HG03103 (cell line): ENCODE data around the gene RNF146.
"Not testable (repeated sequence)": the region's sequence is repeated elsewhere in the genome, so short reads cannot be mapped to it uniquely, and the experiment has no call there.

ENCODE experiments used
- ATAC-seq: cut with Tn5 transposase; IDR thresholded peaks from one replicate; pipeline ENCODE4 v1.9.1; 2021; ENCODE audit warnings: low read depth; ENCODE audit not compliant: unreplicated experiment

RNF146 gene

DNA sequence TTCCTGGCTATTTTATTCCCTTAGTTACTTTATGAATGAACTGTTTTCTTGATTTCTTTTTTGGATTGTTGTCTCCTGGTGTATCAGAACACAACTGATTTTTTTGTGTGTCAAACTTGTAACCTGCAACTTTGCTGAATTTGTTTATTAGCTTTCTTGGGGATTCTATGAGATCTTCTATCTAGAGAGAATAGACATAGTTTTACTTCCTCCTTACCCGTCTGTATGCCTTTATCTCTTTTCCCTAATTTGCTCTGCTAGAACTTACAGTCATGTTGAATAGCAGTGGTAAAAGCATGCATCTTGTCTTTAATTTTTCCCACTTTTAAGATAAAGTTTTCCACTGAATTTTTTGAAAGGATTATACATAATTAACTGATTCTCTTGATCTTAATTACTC is 13.2 kb downstream of the RNF146 start:
- no peak for ATAC-seq

DNA sequence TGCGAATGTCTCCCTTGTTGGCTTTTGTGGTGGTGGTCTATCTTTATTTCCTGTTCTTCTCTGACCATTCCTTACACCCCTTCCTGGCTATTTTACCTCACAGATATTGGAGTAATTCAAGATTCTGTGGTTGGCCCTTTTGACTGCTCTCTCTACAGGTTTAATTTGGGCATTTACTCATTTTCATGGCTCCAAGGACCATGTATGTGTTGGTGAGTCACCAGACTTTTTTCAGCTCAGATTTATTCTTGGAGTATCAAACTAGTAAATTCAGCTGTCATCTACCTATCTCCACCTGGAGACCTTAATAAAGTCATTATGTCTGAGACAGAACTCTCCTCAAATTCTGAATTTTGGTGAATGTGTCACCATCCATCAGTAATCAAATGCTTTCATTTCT is 15.5 kb downstream of the RNF146 start:
- no peak for ATAC-seq

DNA sequence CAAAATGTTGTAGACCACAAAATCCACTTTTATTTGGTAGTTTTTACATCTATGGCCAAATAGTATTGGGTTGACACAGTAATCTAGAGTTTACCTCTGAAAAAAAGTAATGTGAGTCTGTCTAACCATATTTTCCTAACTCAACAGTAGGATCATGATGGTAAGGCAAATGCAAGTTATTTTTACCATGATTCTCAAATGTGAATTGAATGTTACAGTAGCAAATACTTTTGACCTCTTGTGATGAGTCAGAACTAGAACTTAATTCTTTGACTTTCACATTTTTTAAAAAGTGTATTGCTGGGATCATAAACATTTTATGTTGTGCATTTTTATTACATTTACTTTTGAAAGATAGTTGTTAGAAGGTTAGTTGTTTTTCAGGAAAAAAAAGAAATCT is 22.0 kb downstream of the RNF146 start:
- no peak for ATAC-seq

DNA sequence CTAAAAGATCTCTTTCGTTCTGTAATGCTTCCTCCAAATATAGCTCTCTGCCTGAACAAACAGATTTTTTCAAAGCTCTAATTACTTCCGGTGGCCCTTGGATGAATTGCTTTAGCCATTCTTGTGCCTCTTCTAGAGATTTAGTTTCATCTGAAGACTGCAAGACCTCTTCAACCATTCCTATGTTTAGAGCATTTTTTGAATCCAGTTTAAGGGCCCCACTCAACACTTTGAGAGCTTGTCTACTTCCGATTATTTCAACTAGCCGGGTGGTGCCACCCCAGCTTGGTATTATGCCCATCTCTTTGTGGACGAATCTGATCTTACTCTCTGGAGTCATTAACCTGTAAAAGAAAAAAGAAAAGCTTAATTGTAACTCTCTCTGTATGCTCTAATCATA is 23.3 kb downstream of the RNF146 start:
- no peak for ATAC-seq

DNA sequence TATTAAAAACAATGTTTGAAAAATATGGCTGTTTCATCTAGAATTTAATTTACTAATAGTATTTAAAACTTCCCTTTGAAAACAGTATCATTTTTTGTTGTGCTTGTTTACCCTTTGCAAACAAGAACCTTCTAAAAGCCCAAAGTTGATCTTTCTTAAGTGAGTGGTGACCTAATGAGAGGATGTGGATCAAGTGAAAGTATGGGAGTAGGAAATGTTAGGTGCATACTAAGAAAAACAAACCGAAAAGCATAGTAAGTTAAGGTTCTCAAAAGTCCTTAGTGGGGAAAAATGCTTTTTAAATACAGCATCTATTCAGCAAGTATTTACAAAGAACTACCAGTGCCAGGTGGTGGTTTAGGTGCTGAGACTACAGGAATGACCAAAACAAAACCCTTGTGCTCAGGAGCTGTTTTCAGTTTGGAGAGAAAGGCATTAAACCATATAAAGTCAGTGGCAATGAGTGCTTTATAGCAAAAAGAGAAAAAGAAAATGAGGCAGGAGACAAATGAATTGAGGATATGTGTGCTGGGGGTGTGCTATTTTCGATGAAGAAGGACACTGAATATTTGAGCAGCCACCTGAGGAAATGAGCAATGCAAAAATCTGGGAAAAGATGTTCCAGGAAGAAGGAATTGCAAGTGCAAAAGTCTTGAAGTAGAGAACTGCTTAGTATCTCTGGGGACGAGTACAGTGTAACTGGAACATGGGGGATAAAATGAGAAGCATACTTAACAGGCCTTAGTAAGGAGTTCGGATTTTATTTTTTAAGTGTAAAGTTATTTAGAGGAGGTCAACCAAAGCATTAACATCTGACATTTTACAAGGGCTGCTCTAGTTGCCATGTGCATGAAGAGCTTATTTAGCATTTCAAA is 24.0 kb downstream of the RNF146 start:
- ATAC-seq: peak; percentile 50

DNA sequence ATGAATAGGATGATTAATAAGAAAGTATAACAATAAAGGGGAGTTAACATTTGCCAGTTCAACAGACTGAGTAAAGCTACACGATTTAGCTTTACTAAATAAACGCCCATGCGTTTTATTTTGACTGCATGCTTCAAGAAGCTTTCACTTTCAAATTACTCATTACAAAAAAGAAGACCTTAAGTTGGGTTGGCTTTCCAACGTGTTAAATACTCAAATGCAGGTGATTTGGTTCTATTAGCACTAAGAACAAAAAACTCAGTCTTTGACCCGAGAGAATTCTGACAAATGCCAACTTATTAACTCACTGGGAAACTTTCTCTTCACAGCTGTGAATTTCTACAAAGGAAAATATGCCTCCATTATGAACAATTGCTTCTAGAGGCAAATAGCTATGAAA is 24.8 kb downstream of the RNF146 start:
- ATAC-seq: peak; percentile 73

DNA sequence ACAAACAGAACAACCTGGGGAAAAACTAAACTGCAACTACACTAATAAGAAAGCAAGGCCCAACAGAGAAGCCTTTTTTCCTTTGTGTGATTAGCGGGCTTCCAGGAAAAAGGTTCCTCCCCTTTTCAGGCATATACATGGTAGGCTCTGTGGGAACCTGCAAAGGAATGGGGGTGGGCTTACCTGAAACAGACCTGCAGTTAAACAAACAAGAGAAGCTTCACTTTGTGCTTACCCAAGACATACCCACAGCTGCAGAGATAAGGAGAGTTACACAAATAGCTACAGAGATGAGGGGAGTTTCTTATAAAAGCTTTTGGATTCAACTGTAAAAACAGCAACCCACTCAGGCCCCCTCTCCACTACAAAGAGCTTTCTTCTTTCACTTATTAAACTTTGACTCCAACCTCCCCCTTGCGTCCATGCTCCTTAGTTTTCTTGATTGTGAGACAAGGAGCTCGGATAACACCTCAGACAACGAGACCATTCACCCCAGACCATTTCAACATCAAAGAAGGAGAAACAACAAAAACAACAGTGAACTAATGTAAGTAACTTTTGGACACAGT is 30.9 kb downstream of the RNF146 start:
- ATAC-seq: no peak

DNA sequence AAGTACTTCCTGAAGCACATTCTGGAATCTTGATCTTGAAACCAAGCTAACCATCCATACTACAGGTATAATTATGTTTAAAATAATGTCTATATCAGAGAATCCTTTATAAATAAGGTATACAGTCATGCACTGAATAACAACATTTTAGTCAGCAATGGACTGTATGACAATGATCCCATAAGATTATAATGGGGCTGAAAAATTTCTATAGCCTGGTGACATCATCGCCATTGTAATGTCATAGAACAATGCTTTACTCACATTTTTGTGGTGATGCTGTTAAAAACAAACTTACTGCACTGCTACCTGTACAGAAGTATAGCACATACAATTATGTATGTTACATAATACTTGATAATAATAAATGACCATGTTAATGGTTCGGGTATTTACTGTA is 31.8 kb downstream of the RNF146 start:
- ATAC-seq: no peak

DNA sequence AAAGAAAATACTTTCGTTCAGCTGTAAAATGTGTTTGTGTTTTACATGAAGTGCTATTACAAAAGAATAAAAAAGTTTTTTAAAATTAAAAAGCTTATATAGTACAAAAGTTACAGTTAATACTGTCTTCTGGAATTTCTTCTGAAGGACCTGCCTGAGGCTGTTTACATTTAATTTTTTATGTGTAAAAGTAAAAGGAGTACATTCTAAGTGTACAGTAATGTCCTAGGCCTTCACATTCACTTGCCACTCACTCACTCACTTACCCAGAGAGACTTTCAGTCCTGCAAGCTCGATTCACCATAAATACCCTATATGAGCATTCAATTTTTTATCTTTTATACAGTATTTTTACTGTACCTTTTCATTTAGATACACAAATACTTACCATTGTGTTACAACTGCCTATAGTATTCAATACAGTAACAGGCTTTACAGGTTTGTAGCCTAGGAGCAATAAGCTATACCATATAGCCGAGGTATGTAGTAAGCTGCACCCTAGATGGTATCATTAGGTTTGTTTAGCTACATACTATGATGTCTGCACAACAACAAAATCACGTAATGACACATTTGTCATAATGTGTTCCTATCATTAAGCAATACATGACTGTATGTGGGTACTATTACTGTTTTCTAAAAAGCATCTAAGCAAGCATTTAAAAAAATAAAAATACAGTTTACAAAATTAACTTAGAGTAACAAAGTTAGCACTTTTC is 33.0 kb downstream of the RNF146 start:
- ATAC-seq: no peak

DNA sequence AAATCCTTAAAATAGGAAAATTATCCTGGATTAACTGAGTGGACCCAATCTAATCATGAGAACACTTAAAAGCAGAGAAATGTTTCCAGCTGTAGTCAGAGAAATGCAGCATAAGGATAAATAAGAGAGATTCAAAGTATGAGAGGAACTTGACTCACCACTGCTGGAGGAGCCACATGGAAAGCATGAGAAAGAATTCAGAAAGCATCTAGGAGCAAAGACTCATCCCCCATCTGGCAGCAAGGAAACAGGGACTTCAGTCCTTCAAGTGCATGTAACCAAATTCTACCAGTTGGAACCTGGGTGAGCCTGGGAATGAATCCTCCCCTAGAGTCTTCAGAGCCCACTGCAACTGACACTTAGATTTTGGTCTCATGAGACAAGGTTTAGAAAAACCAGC is 33.7 kb downstream of the RNF146 start:
- ATAC-seq: no peak

DNA sequence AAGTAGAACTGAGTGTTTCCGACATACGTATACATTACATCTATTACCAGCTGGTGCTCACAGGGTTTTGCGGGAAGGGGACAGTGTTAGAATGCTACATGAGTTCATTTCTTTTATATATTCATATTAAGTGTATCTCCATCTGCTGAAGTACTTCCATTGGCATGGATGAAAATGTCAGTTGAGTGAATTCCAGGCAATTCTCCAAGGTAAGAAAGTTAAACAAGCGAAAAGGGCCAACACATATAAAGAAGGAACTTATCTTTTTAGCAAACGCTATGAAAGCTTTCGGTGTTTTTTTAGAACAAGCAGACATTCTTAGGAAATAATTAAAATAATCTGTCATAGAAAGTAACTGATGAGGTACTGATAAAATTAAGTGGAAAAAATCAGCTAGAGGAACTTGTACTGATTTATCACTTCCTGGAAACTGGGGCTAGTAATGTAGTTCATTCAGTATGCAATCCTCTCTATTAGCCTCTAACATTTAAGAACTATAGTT is 34.6 kb downstream of the RNF146 start:
- ATAC-seq: no peak

DNA sequence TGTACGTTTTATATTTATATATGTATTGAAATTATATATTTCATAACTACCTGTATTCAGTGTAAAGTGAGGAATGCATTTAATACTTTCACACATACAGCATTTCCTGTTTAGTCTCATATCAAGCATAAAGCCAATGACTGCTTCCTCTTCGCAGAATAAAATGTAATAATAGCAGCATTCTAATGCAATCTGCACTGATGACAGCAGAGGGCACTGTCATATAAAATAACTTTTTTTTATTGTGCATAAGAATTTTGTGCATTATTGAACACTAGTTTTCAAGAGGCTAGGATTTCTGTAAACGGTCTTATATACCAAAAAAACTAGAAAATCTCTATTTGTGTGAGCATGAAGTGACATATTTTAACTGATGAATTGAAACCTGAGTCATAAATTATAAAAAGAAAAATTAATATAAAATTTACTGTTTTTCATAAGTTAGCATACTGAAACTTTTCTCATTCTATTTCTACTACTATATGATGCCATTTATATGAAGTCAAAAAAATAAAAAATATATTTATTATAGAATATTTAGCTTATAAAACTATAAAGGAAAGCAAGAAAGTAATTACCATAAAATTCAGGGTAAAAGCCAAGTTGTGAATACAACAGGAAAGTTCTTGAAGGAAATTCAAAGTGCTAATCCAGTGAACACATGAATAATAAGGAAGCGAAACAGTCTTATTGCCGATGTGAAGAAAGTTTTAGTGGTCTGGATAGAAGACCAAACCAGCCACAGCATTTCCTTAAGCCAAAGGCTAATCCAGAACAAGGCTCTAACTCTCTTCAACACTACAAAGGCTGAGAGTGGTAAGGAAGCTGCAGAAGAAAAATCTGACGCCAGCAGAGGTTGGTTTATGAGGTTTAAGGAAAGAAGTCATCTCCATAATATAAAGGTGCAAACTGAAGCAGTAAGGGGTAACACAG is 36.3 kb downstream of the RNF146 start:
- peak; percentile 76 for ATAC-seq

DNA sequence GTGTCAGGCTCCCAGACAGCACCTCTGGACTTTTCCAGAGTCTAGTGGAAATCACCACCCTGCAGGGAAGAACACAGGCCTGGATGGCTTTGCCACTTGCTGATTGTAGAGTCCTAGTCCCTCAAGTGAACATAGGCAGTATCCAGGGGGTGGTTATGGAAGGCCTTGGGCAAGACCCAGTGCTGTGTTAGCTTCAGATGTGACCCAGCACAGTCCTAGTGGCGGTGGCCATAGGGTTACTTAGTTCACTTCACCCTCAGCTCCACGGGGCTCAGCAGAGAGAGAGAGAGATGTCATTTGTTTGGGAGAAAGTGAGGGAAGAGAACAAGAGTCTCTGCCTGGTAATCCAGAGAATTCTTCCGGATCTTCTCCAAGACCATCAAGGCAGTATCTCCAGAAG is 37.3 kb downstream of the RNF146 start:
- no peak for ATAC-seq

DNA sequence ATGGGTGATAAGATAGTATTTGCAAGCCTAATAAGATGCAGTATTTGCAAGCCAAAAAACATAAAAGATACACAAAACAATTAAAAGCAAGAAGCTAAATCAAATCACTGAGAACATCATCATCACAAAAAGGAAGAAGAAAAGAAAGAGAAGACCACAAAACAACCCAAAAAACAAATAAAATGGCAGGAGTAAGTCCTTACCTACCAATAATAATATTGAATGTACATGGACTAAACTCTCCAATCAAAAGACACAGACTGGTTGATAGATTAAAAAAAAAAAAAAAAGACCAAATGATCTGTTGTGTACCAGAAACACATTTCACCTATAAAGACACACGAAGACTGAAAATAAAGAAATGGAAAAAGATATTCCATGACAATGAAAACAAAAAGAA is 39.1 kb downstream of the RNF146 start:
- ATAC-seq: no peak

DNA sequence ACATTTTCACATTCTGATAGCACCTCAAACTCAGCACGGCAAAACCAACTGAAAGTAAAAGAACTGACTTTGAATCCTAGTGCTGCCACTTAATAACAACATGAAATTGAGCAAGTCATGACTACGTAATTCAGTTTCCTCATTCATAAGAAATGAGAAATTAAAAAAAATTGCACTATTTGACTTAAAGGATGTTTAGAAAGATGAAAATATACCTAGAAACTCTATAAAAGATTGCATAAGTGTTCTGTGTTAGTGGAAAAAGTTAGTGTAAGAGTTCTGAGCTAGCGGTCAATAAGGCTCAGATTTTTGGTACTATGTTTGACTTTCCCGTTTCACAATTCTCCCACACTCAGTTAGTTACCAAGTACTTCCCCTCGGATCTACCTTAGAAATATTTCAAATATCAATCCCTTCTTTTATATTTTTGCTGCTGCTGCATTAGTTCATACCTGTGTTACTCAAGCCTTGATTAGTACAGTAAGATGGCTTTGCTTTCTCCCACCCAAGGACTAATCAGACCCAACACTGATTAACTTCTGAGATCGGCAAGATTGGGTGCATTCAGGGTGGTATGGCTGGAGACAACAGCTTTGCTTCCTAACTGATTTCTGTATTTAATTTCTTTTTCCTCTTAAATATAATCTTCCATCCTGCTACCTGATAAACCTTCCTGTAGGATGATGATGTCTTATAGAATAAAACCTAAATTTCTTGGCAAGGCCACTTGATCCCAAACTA is 50.9 kb downstream of the RNF146 start:
- ATAC-seq: no peak

DNA sequence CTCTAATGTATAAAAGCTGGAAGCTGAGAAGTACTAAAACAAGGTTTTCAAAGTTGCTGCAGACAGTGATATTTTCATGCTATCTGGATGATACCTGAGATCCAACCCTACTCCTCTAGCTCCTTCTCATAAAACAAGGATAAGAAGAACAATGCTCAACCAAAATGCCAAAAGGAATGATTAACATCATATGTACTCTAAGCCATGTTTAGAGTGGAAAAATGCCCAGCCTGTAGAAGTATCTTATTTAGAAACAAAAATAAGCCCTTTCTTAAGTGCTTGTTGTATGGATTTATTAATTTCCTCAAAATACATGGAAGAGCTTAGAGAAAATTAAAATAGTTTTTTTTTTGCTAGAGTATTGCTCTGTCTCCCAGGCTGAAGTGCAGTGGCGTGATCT is 53.0 kb downstream of the RNF146 start:
- ATAC-seq: no peak

DNA sequence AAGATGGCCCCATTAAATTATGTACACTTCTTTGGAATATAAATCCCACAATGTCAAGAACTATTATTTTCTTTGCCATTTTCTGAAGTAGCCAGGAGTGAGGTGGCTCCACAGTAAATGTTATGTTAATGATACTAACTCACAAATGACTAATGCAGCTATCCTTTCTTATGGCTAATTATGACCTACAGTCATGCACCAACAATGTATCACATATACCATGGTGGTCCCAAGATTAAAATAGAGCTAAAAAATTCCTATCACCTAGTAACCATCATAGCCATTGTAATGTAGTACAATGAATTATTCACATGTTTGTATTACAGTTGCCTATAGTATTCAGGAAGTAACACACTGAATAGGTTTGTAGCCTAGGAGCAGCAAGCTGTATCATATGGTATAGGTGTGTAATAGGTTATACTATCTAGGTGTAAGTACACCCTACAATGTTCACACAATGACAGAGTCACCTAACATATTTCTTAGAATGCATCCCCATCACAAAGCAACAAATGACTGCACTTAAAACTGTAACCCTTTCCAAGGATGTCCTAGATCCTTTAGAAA is 61.5 kb downstream of the RNF146 start:
- no peak for ATAC-seq

DNA sequence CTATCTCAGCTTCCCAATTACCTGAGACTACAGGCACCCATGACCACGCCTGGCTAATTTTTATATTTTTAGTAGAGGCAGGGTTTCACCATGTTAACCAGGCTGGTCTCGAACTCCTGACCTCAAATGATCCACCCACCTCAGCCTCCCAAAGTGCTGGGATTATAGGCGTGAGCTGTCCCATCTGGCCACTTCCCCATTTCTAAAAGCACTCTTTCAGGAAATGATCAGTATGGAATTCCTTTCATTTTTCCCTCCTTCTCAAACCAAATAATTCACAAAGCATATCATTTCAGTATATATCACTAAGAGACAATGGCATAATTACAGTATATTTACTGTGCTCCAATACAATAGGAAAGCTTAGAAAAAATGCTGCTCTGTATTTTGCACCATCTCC is 64.6 kb downstream of the RNF146 start:
- ATAC-seq: not testable (repeated sequence)

DNA sequence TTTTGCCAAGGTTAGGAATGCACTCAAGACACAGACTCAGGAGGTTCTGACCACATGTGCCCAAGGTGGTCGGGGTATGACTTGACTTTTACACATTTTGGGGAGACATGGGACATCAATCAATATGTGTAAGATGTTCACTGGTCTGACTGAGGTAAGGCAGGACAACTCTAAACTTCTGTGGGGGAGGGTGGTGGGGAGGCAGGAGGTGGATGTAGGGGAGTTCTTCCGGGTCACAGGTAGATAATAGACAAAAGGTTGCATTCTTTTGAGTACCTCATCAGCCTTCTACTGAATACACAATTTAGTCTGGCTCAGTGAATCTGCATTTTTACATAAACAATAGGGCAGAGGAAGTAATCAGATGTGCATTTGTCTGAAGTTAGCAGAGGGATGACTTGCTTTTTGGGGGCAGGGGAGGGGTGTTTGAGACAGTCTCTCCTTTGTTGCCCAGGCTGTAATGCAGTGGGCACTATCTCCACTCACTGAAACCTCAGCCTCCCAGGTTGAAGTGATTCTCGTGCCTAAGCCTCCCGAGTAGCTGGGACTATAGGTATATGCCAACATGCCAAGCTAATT is 65.8 kb downstream of the RNF146 start:
- ATAC-seq: no peak
